Loucy (cell line): ENCODE measurements around the gene CLMP.

ENCODE experiments used
- H2AFZ ChIP-seq: fragments of 200-600 bp; sonication (generic); 2 replicates; pipeline ENCODE4 v1.6.0; 2016; ENCODE audit warnings: antibody characterized with exemption, mild to moderate bottlenecking, low read length, moderate library complexity
- H3F3A ChIP-seq: fragments of 200-600 bp; 2 replicates; pipeline ENCODE4 v1.6.0; 2016; ENCODE audit warnings: antibody characterized with exemption, low read depth, mild to moderate bottlenecking
- H3K27me3 ChIP-seq: fragments of 200-600 bp; sonication (generic); 2 replicates; pipeline ENCODE4 v1.6.1; 2014; ENCODE audit warnings: low read length, mild to moderate bottlenecking; ENCODE audit not compliant: insufficient read depth, poor library complexity, severe bottlenecking
- H3K36me3 ChIP-seq: fragments of 200-600 bp; sonication (generic); 2 replicates; pipeline ENCODE4 v1.6.1; 2016; ENCODE audit warnings: low read length; ENCODE audit not compliant: insufficient read depth
- H3K4me1 ChIP-seq: fragments of 200-600 bp; sonication (generic); 2 replicates; pipeline ENCODE4 v1.5.1; 2014; ENCODE audit warnings: low read length, mild to moderate bottlenecking; ENCODE audit not compliant: insufficient read depth, poor library complexity, severe bottlenecking
- H3K4me2 ChIP-seq: fragments of 200-600 bp; sonication (generic); 2 replicates; pipeline ENCODE4 v1.6.0; 2014; ENCODE audit warnings: antibody characterized with exemption, low read length, low read depth, mild to moderate bottlenecking; ENCODE audit not compliant: poor library complexity, severe bottlenecking
- H3K4me3 ChIP-seq: fragments of 200-600 bp; sonication (generic); 2 replicates; pipeline ENCODE4 v1.5.1; 2014; ENCODE audit warnings: low read length, mild to moderate bottlenecking, mixed read lengths; ENCODE audit not compliant: poor library complexity, severe bottlenecking
- H3K79me2 ChIP-seq: fragments of 200-600 bp; sonication (generic); 2 replicates; pipeline ENCODE4 v1.6.1; 2014; ENCODE audit warnings: low read length; ENCODE audit not compliant: insufficient read depth
- H3K9ac ChIP-seq: fragments of 200-600 bp; sonication (generic); 2 replicates; pipeline ENCODE4 v1.6.0; 2014; ENCODE audit warnings: mild to moderate bottlenecking, low read depth, low read length, moderate library complexity; ENCODE audit not compliant: poor library complexity, severe bottlenecking
- H3K9me2 ChIP-seq: fragments of 200-600 bp; sonication (generic); replicated peaks from 2 replicates; pipeline ENCODE4 v1.6.1; 2016; ENCODE audit warnings: low read depth, low read length, mixed read lengths
- H3K9me3 ChIP-seq: fragments of 200-600 bp; sonication (generic); 2 replicates; pipeline ENCODE4 v1.6.1; 2014; ENCODE audit warnings: mild to moderate bottlenecking, antibody characterized with exemption, low read length, low read depth; ENCODE audit not compliant: insufficient read depth
- H4K20me1 ChIP-seq: fragments of 200-600 bp; sonication (generic); 2 replicates; pipeline ENCODE4 v1.6.0; 2014; ENCODE audit warnings: antibody characterized with exemption, low read length, mild to moderate bottlenecking; ENCODE audit not compliant: insufficient read depth, poor library complexity, severe bottlenecking
- CTCF ChIP-seq: fragments of 200-600 bp; sonication (generic); conservative IDR thresholded peaks from 2 replicates; pipeline ENCODE4 v1.5.1; 2014; ENCODE audit warnings: mild to moderate bottlenecking, antibody characterized with exemption, low read length
- EZH2phosphoT487 ChIP-seq: fragments of 200-600 bp; IDR thresholded peaks from 2 replicates; pipeline ENCODE4 v1.6.1; 2018; ENCODE audit warnings: antibody characterized with exemption, mild to moderate bottlenecking, moderate library complexity, borderline replicate concordance

The CLMP gene

GRCh38 chr11:123051146-123051545 is 143.9 kb downstream of the CLMP start:
- Histone ChIP-seq H4K20me1 (peaks cover 18% of the 10 kb centered on the region), H3K36me3 (peaks cover 9% of the 10 kb centered on the region; the same call in 1 of the 2 replicates), H3K79me2 (peaks cover 9% of the 10 kb centered on the region; the same call in 1 of the 2 replicates), H3K27me3 (no peaks in the 10 kb centered on the region), H3K4me3 (no peak overlapping the region), H3K4me1 (peaks cover 2% of the 10 kb centered on the region), H3K9ac (no peak overlapping the region), H2AFZ (no peak overlapping the region), H3K4me2 (no peak overlapping the region), H3K9me2 (no peaks in the 10 kb centered on the region), H3K9me3 (no peaks in the 10 kb centered on the region), H3F3A (peaks cover 18% of the 10 kb centered on the region)
- TF ChIP-seq CTCF (no peak), EZH2phosphoT487 (no peak)

GRCh38 chr11:123047947-123048293 is 147.1 kb downstream of the CLMP start:
- Histone ChIP-seq H3K4me1 (no peaks in the 10 kb centered on the region), H3K4me3 (no peak overlapping the region), H3K79me2 (no peaks in the 10 kb centered on the region), H3K27me3 (no peaks in the 10 kb centered on the region), H3K36me3 (no peaks in the 10 kb centered on the region), H3K4me2 (no peak overlapping the region), H3K9me2 (no peaks in the 10 kb centered on the region), H2AFZ (no peak overlapping the region), H3K9me3 (no peaks in the 10 kb centered on the region), H3F3A (no peaks in the 10 kb centered on the region), H4K20me1 (no peaks in the 10 kb centered on the region), H3K9ac (no peak overlapping the region)
- no peak for TF ChIP-seq CTCF
- no peak for TF ChIP-seq EZH2phosphoT487

GRCh38 chr11:123047266-123047946 is 147.6 kb downstream of the CLMP start:
- H3K9me2 ChIP-seq = no peaks in the 10 kb centered on the region
- no peak for TF ChIP-seq EZH2phosphoT487
- no peak for TF ChIP-seq CTCF

More at GRCh38 chr11:123047266-123047946, 147.6 kb downstream of the CLMP start:
- no peaks in the 10 kb centered on the region for H3K4me1 ChIP-seq
- H3K9me3 ChIP-seq = no peaks in the 10 kb centered on the region
- H3K36me3 ChIP-seq = no peaks in the 10 kb centered on the region
- H2AFZ ChIP-seq = no peak overlapping the region
- H3K9ac ChIP-seq = no peak overlapping the region
- H3K4me2 ChIP-seq = no peak overlapping the region
- no peaks in the 10 kb centered on the region for H3F3A ChIP-seq
- no peak overlapping the region for H3K4me3 ChIP-seq
- H4K20me1 ChIP-seq = no peaks in the 10 kb centered on the region
- no peaks in the 10 kb centered on the region for H3K79me2 ChIP-seq
- H3K27me3 ChIP-seq = no peaks in the 10 kb centered on the region
